DMS 273 (cell line): ENCODE measurements around the gene RRM2.

Experiments used
- DNase-seq: peaks from one replicate; lab custom pipeline; 2025; ENCODE audit not compliant: unreplicated experiment; lab: John Stamatoyannopoulos, UW

The RRM2 gene

GRCh38 chr2:10122500-10123280 lies at the start of gene RRM2:
RRM2 (plus strand) TSS chr2:10122739; CDS start chr2:10122799, 60 bp downstream.
- peak; percentile 98 for DNase-seq

- DNase-seq, result no peak
Observed at GRCh38 chr2:10073706-10074105, 48.8 kb upstream of the RRM2 start.

- no peak for DNase-seq
Observed at GRCh38 chr2:10075101-10075500, 47.4 kb upstream of the RRM2 start.

- DNase-seq, result no peak
Observed at GRCh38 chr2:10075571-10076209, 46.8 kb upstream of the RRM2 start.

- no peak for DNase-seq
Observed at GRCh38 chr2:10076511-10076910, 46.0 kb upstream of the RRM2 start.

GRCh38 chr2:10076988-10077527 lies 45.5 kb upstream of the RRM2 start:
- no peak for DNase-seq

GRCh38 chr2:10078001-10078400 lies 44.5 kb upstream of the RRM2 start:
- DNase-seq, result no peak

- DNase-seq, result no peak
Observed at GRCh38 chr2:10078704-10079265, 43.8 kb upstream of the RRM2 start.

- DNase-seq, result peak; percentile 75
Observed at GRCh38 chr2:10079266-10079869, 43.2 kb upstream of the RRM2 start.

- peak; percentile 54 for DNase-seq
Observed at GRCh38 chr2:10079870-10080535, 42.5 kb upstream of the RRM2 start, which contains the start of gene CYS1. CYS1 (minus strand) TSS chr2:10080411; CDS start chr2:10080223, 188 bp downstream.

GRCh38 chr2:10080536-10081304 lies 41.8 kb upstream of the RRM2 start:
- DNase-seq, result no peak

GRCh38 chr2:10083046-10083445 lies 39.5 kb upstream of the RRM2 start:
- no peak for DNase-seq

GRCh38 chr2:10083692-10084211 lies 38.8 kb upstream of the RRM2 start:
- DNase-seq, result no peak

GRCh38 chr2:10084223-10084865 lies 38.2 kb upstream of the RRM2 start:
- DNase-seq, result no peak

- no peak for DNase-seq
Observed at GRCh38 chr2:10085043-10085667, 37.4 kb upstream of the RRM2 start.

- no peak for DNase-seq
Observed at GRCh38 chr2:10085668-10086059, 36.9 kb upstream of the RRM2 start.

GRCh38 chr2:10086950-10087349 lies 35.6 kb upstream of the RRM2 start:
- DNase-seq, result no peak

- peak; percentile 40 for DNase-seq
Observed at GRCh38 chr2:10087360-10087759, 35.2 kb upstream of the RRM2 start.
